ENCODE measurements around the gene ZSWIM9. TPM values are rescaled to one million over a fixed set of nuclear protein-coding genes. Genes with fewer than 3 reads are reported as not detected.

ZSWIM9 gene
- total RNA-seq, 4 donors from 2014 or later = 1.6 to 8.4 (median 2.8) TPM

GRCh38 chr19:48149430-48149829 is 21.1 kb upstream of the ZSWIM9 start:
- in situ Hi-C loops (cut with MboI; ENCODE audit: low sequenced_read_pairs in 4 of 4) = no loop called here
- Histone ChIP-seq H3K9me3 (no peaks in the 10 kb centered on the region), H3K27me3 (no peaks in the 10 kb centered on the region), H3K36me3 (no peaks in the 10 kb centered on the region), H3K4me1 (no peaks in the 10 kb centered on the region), H3K4me3 (no peak overlapping the region), H3K27ac (no peak overlapping the region)
- intact Hi-C loops (cut with DNase I; ENCODE audit: low total_unique reads) = no loop called here
- TF ChIP-seq POLR2A (IDR thresholded peaks at IDR 0.05) = no peak
- TF ChIP-seq CTCF (IDR thresholded peaks at IDR 0.05 in 4 of 5, conservative IDR thresholded peaks at IDR 0.05 in 1 of 5) = no peak
- DNase-seq (no peak), ATAC-seq (no peak)

GRCh38 chr19:48152551-48152950 is 17.9 kb upstream of the ZSWIM9 start:
- TF ChIP-seq POLR2A (IDR thresholded peaks at IDR 0.05) (no peak), CTCF (IDR thresholded peaks at IDR 0.05 in 4 of 5, conservative IDR thresholded peaks at IDR 0.05 in 1 of 5) (peak; percentile 85 to 93 (median 88))
- peak; percentile 41 to 83 for ATAC-seq
- Histone ChIP-seq H3K27ac (no peak overlapping the region), H3K9me3 (no peaks in the 10 kb centered on the region), H3K36me3 (no peaks in the 10 kb centered on the region), H3K27me3 (no peaks in the 10 kb centered on the region), H3K4me3 (no peak overlapping the region), H3K4me1 (no peaks in the 10 kb centered on the region)
- DNase-seq = peak; percentile 12 to 42
- in situ Hi-C loops (cut with MboI; ENCODE audit: low sequenced_read_pairs in 4 of 4) = loop anchor here (5.0 to 25.0 kb wide), 4 partner anchors 45 to 190 kb away; no protein-coding TSS in a partner anchor
- intact Hi-C loops (cut with DNase I; ENCODE audit: low total_unique reads) = loop anchor here (1.0 kb wide), 1 partner anchor 45 kb away; no protein-coding TSS in a partner anchor

DNA sequence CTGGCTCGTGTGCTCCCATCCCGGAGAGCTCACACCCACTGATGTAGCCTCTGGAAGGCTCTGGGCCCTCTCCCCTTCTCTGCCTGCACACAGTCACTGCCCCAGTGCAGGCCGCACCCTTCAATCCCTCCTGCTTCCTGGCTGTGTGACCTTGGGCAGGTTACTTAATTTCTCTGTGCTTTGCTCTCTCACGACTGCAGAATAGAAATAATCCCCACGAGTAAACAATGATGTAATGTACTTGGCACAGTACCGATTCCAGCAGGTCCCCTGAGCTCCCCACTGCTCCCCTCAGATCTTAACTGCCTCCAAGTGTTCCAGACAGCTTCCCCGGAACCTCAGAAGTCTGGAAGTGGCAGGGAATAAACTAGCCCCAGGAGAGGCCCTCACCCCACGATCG is 16.5 kb upstream of the ZSWIM9 start:
- DNase-seq (no peak), ATAC-seq (no peak)
- TF ChIP-seq POLR2A (IDR thresholded peaks at IDR 0.05) (no peak), CTCF (IDR thresholded peaks at IDR 0.05 in 4 of 5, conservative IDR thresholded peaks at IDR 0.05 in 1 of 5) (no peak)
- in situ Hi-C loops (cut with MboI; ENCODE audit: low sequenced_read_pairs in 4 of 4) (loop anchor here (5.0 to 25.0 kb wide), 4 partner anchors 47 to 192 kb away; no protein-coding TSS in a partner anchor), intact Hi-C loops (cut with DNase I; ENCODE audit: low total_unique reads) (no loop called here)
- Histone ChIP-seq H3K27me3 (no peaks in the 10 kb centered on the region), H3K4me1 (no peaks in the 10 kb centered on the region), H3K27ac (no peak overlapping the region), H3K4me3 (no peak overlapping the region), H3K36me3 (no peaks in the 10 kb centered on the region), H3K9me3 (no peaks in the 10 kb centered on the region)

DNA sequence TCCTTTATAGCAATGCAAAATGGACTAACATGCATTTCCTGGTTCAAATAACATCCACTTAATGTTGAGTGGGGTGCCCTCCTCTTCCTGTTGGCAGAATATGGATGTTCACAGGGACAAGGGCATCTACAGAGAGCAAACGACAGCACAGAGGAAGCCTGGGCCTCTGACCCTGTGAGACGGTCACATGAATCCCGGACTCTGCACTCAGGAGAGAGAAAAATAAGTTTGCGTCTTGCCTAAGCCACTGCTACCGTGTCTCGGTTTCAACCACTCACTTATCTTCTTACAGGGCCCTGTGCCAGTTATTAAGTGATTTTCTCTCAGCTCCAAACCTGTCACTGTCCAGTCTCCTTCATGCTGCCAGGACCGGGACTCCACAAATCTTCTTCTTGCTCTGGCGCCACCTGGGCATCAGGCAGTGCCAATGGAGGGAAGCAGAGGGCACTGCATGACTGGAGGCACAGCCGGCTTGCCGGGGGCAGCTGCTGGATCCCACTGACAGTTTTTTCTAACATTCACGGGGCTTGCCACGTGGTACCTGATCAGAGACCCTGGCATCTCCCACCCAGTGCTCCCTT is 12.2 kb upstream of the ZSWIM9 start:
- Histone ChIP-seq H3K4me3 (no peak overlapping the region), H3K36me3 (no peaks in the 10 kb centered on the region), H3K4me1 (no peaks in the 10 kb centered on the region), H3K9me3 (no peaks in the 10 kb centered on the region), H3K27me3 (no peaks in the 10 kb centered on the region), H3K27ac (no peak overlapping the region)
- TF ChIP-seq CTCF (IDR thresholded peaks at IDR 0.05 in 4 of 5, conservative IDR thresholded peaks at IDR 0.05 in 1 of 5) (no peak), POLR2A (IDR thresholded peaks at IDR 0.05) (no peak)
- ATAC-seq (no peak), DNase-seq (no peak)
- in situ Hi-C loops (cut with MboI; ENCODE audit: low sequenced_read_pairs in 4 of 4) (loop anchor here (10.0 to 25.0 kb wide), 3 partner anchors 53 to 196 kb away; no protein-coding TSS in a partner anchor), intact Hi-C loops (cut with DNase I; ENCODE audit: low total_unique reads) (no loop called here)
